BE2C (cell line): ENCODE measurements around the gene OSBPL5.

Source experiments
- DNase-seq: peaks from one replicate; pipeline ENCODE4 v3.0.0-alpha.2; 2020
- H3K27me3 ChIP-seq: fragments of 250-450 bp; sonication (Bioruptor Pico); 2 replicates; pipeline ENCODE4 v1.5.1; 2020; ENCODE audit warnings: mild to moderate bottlenecking
- H3K36me3 ChIP-seq: fragments of 250-450 bp; sonication (Bioruptor Pico); 2 replicates; pipeline ENCODE4 v1.5.1; 2020; ENCODE audit warnings: mild to moderate bottlenecking
- H3K4me1 ChIP-seq: fragments of 250-450 bp; sonication (Bioruptor Pico); 2 replicates; pipeline ENCODE4 v1.5.1; 2020
- H3K4me3 ChIP-seq: 2 replicates; pipeline ENCODE4 v1.5.1; 2011; ENCODE audit warnings: low read depth, low read length
- H3K9me3 ChIP-seq: fragments of 250-450 bp; sonication (Bioruptor Pico); 2 replicates; pipeline ENCODE4 v1.5.1; 2020
- CTCF ChIP-seq: IDR thresholded peaks from 2 replicates; pipeline ENCODE4 v1.5.1; 2012; ENCODE audit warnings: mild to moderate bottlenecking, low read depth, low read length

Gene OSBPL5

GRCh38 chr11:3189196-3189843, 24.2 kb upstream of the OSBPL5 start:
- Histone ChIP-seq H3K4me1 (no peaks in the 10 kb centered on the region), H3K9me3 (no peaks in the 10 kb centered on the region), H3K36me3 (no peaks in the 10 kb centered on the region), H3K27me3 (no peaks in the 10 kb centered on the region), H3K4me3 (no peak overlapping the region)
- DNase-seq = no peak
- TF ChIP-seq CTCF = no peak

GRCh38 chr11:3188496-3189195, 23.5 kb upstream of the OSBPL5 start:
- no peaks in the 10 kb centered on the region for H3K9me3 ChIP-seq
- no peak for TF ChIP-seq CTCF
- H3K4me3 ChIP-seq = no peak overlapping the region
- DNase-seq = no peak
- H3K36me3 ChIP-seq = no peaks in the 10 kb centered on the region
- H3K4me1 ChIP-seq = no peaks in the 10 kb centered on the region
- H3K27me3 ChIP-seq = no peaks in the 10 kb centered on the region

GRCh38 chr11:3186166-3186953, 21.2 kb upstream of the OSBPL5 start:
- Histone ChIP-seq H3K4me1 (no peaks in the 10 kb centered on the region), H3K27me3 (no peaks in the 10 kb centered on the region), H3K36me3 (no peaks in the 10 kb centered on the region), H3K9me3 (no peaks in the 10 kb centered on the region), H3K4me3 (no peak overlapping the region)
- TF ChIP-seq CTCF = no peak
- DNase-seq = no peak

- DNase-seq = no peak
- Histone ChIP-seq H3K9me3 (no peaks in the 10 kb centered on the region), H3K36me3 (no peaks in the 10 kb centered on the region), H3K27me3 (no peaks in the 10 kb centered on the region), H3K4me3 (no peak overlapping the region), H3K4me1 (no peaks in the 10 kb centered on the region)
- TF ChIP-seq CTCF = no peak
Measured at GRCh38 chr11:3184732-3185347, 19.7 kb upstream of the OSBPL5 start.

GRCh38 chr11:3183523-3183922, 18.4 kb upstream of the OSBPL5 start:
- no peak for TF ChIP-seq CTCF
- DNase-seq = no peak
- Histone ChIP-seq H3K4me3 (no peak overlapping the region), H3K9me3 (no peaks in the 10 kb centered on the region), H3K4me1 (no peaks in the 10 kb centered on the region), H3K27me3 (no peaks in the 10 kb centered on the region), H3K36me3 (no peaks in the 10 kb centered on the region)
